ENCODE results near the gene FASTK. TPM values are rescaled to one million over a fixed set of nuclear protein-coding genes. Genes with fewer than 3 reads are reported as not detected.

FASTK gene
- total RNA-seq, 2 donors from 2014 or later, result 64.0 to 71.0 TPM

- Mint-ChIP-seq H3K27ac (peak overlapping the region; percentile 79), H3K9me3 (no peaks in the 10 kb centered on the region), H3K27me3 (ENCODE audit: insufficient read depth) (peaks cover 14% of the 10 kb centered on the region), H3K4me1 (peaks cover 40% of the 10 kb centered on the region), H3K4me3 (peak overlapping the region; percentile 84), H3K36me3 (ENCODE audit: low read depth) (peaks cover 8% of the 10 kb centered on the region)
- peak; percentile 39 for TF ChIP-seq CTCF (conservative IDR thresholded peaks at IDR 0.05)
- Histone ChIP-seq H3K9ac (ENCODE audit: extremely low read depth, low read length, poor library complexity, severe bottlenecking) (peak overlapping the region; percentile 67), H3K9me3 (ENCODE audit: control insufficient read depth, low read length) (no peaks in the 10 kb centered on the region), H3K4me1 (ENCODE audit: control insufficient read depth, insufficient read depth, low read length) (peaks cover 18% of the 10 kb centered on the region), H3K4me3 (ENCODE audit: low read length) (peak overlapping the region; percentile 94), H3K36me3 (ENCODE audit: control insufficient read depth, insufficient read depth, low read length) (peaks cover 7% of the 10 kb centered on the region), H3K27me3 (ENCODE audit: control insufficient read depth, insufficient read depth, low read length, poor library complexity, severe bottlenecking) (peaks cover 12% of the 10 kb centered on the region), H3K27ac (ENCODE audit: low read depth, low read length) (no peak overlapping the region)
- 0% methylated on average over 6 to 17 of the region's 17 CpGs for WGBS, 2 experiments (ENCODE audit: insufficient coverage in 1 of 2, insufficient read length in 1 of 2)
- peak; percentile 86 for DNase-seq
Observed at GRCh38 chr7:151060113-151060415, 20.5 kb downstream of the FASTK start.

DNA sequence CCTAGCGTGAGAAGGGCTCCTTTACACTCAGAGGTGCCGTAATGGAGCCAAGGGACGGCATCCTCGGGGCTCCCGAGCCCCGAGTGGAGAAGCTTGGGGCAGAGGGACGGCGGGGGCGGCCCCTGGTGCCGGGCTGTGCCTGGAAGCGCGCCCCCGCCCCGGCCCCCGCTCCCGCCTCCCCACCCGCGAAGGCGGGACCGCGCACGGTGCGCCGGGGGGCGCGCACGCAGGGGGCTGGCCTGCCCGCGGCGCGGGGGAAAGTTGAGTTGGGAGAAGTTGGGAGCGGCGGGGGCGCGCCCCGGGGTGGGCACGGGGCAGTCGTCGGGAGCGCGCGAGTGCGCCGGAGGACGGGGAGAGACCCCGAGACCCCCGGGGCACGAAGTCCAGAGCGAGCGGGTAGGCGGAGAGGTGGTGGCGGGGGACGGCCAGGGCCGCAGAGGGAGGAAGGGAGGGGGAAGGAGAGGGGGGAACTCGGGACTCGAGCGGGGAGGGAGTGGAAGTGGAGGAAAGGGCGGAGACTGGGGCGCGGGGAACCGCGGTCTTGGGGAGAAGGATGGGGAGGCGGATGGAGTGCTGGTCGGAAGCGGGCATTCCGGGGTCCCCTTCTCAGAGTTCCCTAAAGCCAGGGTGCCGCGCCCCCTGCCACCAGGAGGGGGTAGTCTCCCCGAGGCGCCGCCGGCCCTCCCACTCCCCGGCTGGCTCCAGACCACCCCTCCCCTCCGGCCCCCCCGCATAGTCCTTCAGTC is 21.1 kb downstream of the FASTK start, which contains the start of gene SLC4A2:
Gene SLC4A2 (plus strand): TSS at position 223 of the 746 bp plus-strand sequence. CDS start 2,399 bp downstream, outside the sequence.
- Mint-ChIP-seq H3K27me3 (ENCODE audit: insufficient read depth) (peaks cover 15% of the 10 kb centered on the region), H3K4me3 (peak within 1 kb of the TSS; percentile 84), H3K36me3 (ENCODE audit: low read depth) (peaks cover 5% of the 10 kb centered on the region), H3K4me1 (peaks cover 40% of the 10 kb centered on the region), H3K9me3 (no peaks in the 10 kb centered on the region), H3K27ac (peak within 1 kb of the TSS; percentile 95)
- Histone ChIP-seq H3K9me3 (ENCODE audit: control insufficient read depth, low read length) (no peaks in the 10 kb centered on the region), H3K9ac (ENCODE audit: extremely low read depth, low read length, poor library complexity, severe bottlenecking) (peak within 1 kb of the TSS; percentile 67), H3K4me1 (ENCODE audit: control insufficient read depth, insufficient read depth, low read length) (peaks cover 18% of the 10 kb centered on the region), H3K27me3 (ENCODE audit: control insufficient read depth, insufficient read depth, low read length, poor library complexity, severe bottlenecking) (peaks cover 12% of the 10 kb centered on the region), H3K36me3 (ENCODE audit: control insufficient read depth, insufficient read depth, low read length) (peaks cover 2% of the 10 kb centered on the region), H3K27ac (ENCODE audit: low read depth, low read length) (peak within 1 kb of the TSS; percentile 90), H3K4me3 (ENCODE audit: low read length) (peak within 1 kb of the TSS; percentile 94)
- TF ChIP-seq CTCF (conservative IDR thresholded peaks at IDR 0.05), result peak; percentile 80
- peak; percentile 86 for DNase-seq
- WGBS, 2 experiments (ENCODE audit: insufficient coverage in 1 of 2, insufficient read length in 1 of 2), result 0 to 4% methylated on average over 5 to 75 of the region's 75 CpGs

- Histone ChIP-seq H3K4me3 (ENCODE audit: low read length) (peak overlapping the region; percentile 94), H3K9ac (ENCODE audit: extremely low read depth, low read length, poor library complexity, severe bottlenecking) (peak overlapping the region; percentile 54), H3K27ac (ENCODE audit: low read depth, low read length) (peak overlapping the region; percentile 90), H3K9me3 (ENCODE audit: control insufficient read depth, low read length) (no peaks in the 10 kb centered on the region), H3K4me1 (ENCODE audit: control insufficient read depth, insufficient read depth, low read length) (peaks cover 18% of the 10 kb centered on the region), H3K27me3 (ENCODE audit: control insufficient read depth, insufficient read depth, low read length, poor library complexity, severe bottlenecking) (peaks cover 12% of the 10 kb centered on the region), H3K36me3 (ENCODE audit: control insufficient read depth, insufficient read depth, low read length) (no peaks in the 10 kb centered on the region)
- H3K4me3 Mint-ChIP-seq, result peak overlapping the region; percentile 84
- H3K4me1 Mint-ChIP-seq, result peaks cover 40% of the 10 kb centered on the region
- H3K36me3 Mint-ChIP-seq (ENCODE audit: low read depth), result peaks cover 10% of the 10 kb centered on the region
- WGBS, 2 experiments (ENCODE audit: insufficient coverage in 1 of 2, insufficient read length in 1 of 2), result 23 to 34% methylated on average over 13 to 18 of the region's 18 CpGs
- peaks cover 16% of the 10 kb centered on the region for H3K27me3 Mint-ChIP-seq (ENCODE audit: insufficient read depth)
- no peak for TF ChIP-seq CTCF (conservative IDR thresholded peaks at IDR 0.05)
- DNase-seq, result no peak
- peak overlapping the region; percentile 95 for H3K27ac Mint-ChIP-seq
- no peaks in the 10 kb centered on the region for H3K9me3 Mint-ChIP-seq
Observed at GRCh38 chr7:151058781-151059366, 21.7 kb downstream of the FASTK start.
